Hindlimb muscle (tissue), 1 donor: Measurements from ENCODE around the gene G0S2. TPM values are rescaled to one million over a fixed set of nuclear protein-coding genes. Genes with fewer than 3 reads are reported as not detected.

ENCODE experiments used
- DNase-seq: peaks from one replicate; pipeline ENCODE4 v3.0.0-alpha.2; 2013
- polyA plus RNA-seq: library from polyadenylated mRNA; unstranded; fragments of 120-200 nt; gene quantifications from one replicate; pipeline ENCODE4 v1.2.1, GENCODE V29; 2013; ENCODE audit not compliant: insufficient read length

Gene G0S2
- polyA plus RNA-seq, 1 donor = 12.3 TPM

- no peak for DNase-seq
Observed at GRCh38 chr1:209721323-209721722, 46.1 kb downstream of the G0S2 start.

DNA sequence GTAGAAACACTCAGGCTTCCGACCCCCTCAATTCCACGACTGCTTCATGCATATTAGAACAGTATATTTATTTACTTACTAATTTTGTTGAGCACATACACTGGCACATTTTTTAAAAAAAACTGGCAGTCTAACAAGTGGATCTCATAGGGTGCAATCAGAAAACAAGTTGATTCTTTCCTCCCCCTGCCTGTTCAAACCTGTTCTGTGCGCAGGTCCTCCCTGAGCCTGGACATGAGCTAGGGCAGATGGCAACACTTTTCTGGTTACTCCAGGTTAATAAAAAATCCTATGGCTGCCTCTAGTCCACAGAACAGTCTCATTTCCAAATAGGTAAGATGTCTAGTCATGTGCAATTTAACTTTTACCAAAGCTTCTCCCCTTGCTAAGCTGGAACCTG lies 48.1 kb downstream of the G0S2 start:
- DNase-seq = no peak

- no peak for DNase-seq
Observed at GRCh38 chr1:209723756-209724693, 48.8 kb downstream of the G0S2 start.

Other genes with a start within 250 kb of the G0S2 start
- not detected for gene CAMK1G, start 91.7 kb upstream of the G0S2 start, polyA plus RNA-seq
- gene LAMB3, start 23.0 kb upstream of the G0S2 start, polyA plus RNA-seq = 0.81 TPM
- gene HSD11B1, start 29.4 kb downstream of the G0S2 start, polyA plus RNA-seq = not detected
- gene TRAF3IP3, start 80.6 kb downstream of the G0S2 start, polyA plus RNA-seq = 2.8 TPM
- gene C1orf74, start 109.1 kb downstream of the G0S2 start, polyA plus RNA-seq = 2.8 TPM
- 0.83 TPM for gene IRF6, start 130.7 kb downstream of the G0S2 start, polyA plus RNA-seq
- gene UTP25, start 152.6 kb downstream of the G0S2 start, polyA plus RNA-seq = 7.2 TPM